ENCODE results near the gene ZFP30. TPM values are rescaled to one million over a fixed set of nuclear protein-coding genes. Genes with fewer than 3 reads are reported as not detected.
A peak's percentile ranks its signal among the peaks of the same experiment; 100 is the strongest.

ZFP30 gene
- polyA plus RNA-seq, 1 donor from 2014 or later = 54.7 TPM

DNA sequence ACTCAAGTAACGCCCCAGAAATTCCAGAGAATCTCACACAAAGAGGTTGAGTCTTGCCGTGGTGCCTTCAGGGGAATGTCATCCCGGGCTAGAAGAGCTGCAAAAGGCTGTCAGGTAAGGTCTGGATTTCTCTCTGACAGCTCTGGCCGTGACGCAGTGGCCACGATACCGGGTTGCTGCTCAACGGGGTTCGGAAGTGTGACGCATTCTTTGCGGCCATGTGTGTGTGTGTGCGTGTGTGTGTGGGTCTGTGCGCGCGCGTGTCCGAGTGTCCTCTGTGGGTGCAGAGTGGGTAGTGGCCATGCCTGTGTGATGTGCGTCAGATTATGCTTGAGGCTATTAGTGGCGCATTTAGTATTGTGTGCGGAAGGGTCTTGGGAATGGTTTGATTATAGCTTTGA, 60.3 kb downstream of the ZFP30 start:
- Histone ChIP-seq H3K4me3 (ENCODE audit: low read length) (peak overlapping the region; percentile 71), H3K9me3 (ENCODE audit: low read length) (peaks cover 6% of the 10 kb centered on the region), H2AFZ (ENCODE audit: low read depth, low read length) (peak overlapping the region; percentile 63), H3K36me3 (ENCODE audit: insufficient read depth, low read length) (peaks cover 5% of the 10 kb centered on the region), H3K9me2 (ENCODE audit: insufficient read depth, low read length) (no peaks in the 10 kb centered on the region), H3K27me3 (ENCODE audit: insufficient read depth, low read depth, low read length) (no peaks in the 10 kb centered on the region), H4K20me1 (ENCODE audit: insufficient read depth) (no peaks in the 10 kb centered on the region), H3F3A (ENCODE audit: insufficient read depth, low read length, poor library complexity, severe bottlenecking) (no peaks in the 10 kb centered on the region), H3K9ac (ENCODE audit: low read length) (peak overlapping the region; percentile 87), H3K4me2 (ENCODE audit: low read length) (peak overlapping the region; percentile 75), H3K27ac (ENCODE audit: low read length) (peak overlapping the region; percentile 91), H3K79me2 (replicated peaks; ENCODE audit: insufficient read depth, low read length) (peaks cover 25% of the 10 kb centered on the region)
- TF ChIP-seq TAF1 (IDR thresholded peaks at IDR 0.05; ENCODE audit: low read depth) (peak; percentile 50), POLR2AphosphoS5 (IDR thresholded peaks at IDR 0.05) (peak; percentile 1), SMC3 (conservative IDR thresholded peaks at IDR 0.05; ENCODE audit: poor library complexity) (no peak), MXI1 (conservative IDR thresholded peaks at IDR 0.05; ENCODE audit: poor library complexity, severe bottlenecking) (peak; percentile 84), EZH2 (IDR thresholded peaks at IDR 0.05; ENCODE audit: borderline replicate concordance, insufficient read depth, low read length, poor library complexity, severe bottlenecking) (no peak), EP300 (conservative IDR thresholded peaks at IDR 0.05; ENCODE audit: poor library complexity, severe bottlenecking) (peak; percentile 79)
- TF ChIP-seq, protein P1, sequence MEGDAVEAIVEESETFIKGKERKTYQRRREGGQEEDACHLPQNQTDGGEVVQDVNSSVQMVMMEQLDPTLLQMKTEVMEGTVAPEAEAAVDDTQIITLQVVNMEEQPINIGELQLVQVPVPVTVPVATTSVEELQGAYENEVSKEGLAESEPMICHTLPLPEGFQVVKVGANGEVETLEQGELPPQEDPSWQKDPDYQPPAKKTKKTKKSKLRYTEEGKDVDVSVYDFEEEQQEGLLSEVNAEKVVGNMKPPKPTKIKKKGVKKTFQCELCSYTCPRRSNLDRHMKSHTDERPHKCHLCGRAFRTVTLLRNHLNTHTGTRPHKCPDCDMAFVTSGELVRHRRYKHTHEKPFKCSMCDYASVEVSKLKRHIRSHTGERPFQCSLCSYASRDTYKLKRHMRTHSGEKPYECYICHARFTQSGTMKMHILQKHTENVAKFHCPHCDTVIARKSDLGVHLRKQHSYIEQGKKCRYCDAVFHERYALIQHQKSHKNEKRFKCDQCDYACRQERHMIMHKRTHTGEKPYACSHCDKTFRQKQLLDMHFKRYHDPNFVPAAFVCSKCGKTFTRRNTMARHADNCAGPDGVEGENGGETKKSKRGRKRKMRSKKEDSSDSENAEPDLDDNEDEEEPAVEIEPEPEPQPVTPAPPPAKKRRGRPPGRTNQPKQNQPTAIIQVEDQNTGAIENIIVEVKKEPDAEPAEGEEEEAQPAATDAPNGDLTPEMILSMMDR (IDR thresholded peaks at IDR 0.05; ENCODE audit: poor library complexity, severe bottlenecking) = no peak
- TF ChIP-seq, protein P2, sequence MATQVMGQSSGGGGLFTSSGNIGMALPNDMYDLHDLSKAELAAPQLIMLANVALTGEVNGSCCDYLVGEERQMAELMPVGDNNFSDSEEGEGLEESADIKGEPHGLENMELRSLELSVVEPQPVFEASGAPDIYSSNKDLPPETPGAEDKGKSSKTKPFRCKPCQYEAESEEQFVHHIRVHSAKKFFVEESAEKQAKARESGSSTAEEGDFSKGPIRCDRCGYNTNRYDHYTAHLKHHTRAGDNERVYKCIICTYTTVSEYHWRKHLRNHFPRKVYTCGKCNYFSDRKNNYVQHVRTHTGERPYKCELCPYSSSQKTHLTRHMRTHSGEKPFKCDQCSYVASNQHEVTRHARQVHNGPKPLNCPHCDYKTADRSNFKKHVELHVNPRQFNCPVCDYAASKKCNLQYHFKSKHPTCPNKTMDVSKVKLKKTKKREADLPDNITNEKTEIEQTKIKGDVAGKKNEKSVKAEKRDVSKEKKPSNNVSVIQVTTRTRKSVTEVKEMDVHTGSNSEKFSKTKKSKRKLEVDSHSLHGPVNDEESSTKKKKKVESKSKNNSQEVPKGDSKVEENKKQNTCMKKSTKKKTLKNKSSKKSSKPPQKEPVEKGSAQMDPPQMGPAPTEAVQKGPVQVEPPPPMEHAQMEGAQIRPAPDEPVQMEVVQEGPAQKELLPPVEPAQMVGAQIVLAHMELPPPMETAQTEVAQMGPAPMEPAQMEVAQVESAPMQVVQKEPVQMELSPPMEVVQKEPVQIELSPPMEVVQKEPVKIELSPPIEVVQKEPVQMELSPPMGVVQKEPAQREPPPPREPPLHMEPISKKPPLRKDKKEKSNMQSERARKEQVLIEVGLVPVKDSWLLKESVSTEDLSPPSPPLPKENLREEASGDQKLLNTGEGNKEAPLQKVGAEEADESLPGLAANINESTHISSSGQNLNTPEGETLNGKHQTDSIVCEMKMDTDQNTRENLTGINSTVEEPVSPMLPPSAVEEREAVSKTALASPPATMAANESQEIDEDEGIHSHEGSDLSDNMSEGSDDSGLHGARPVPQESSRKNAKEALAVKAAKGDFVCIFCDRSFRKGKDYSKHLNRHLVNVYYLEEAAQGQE (IDR thresholded peaks at IDR 0.05; ENCODE audit: borderline replicate concordance) = peak; percentile 59

DNA sequence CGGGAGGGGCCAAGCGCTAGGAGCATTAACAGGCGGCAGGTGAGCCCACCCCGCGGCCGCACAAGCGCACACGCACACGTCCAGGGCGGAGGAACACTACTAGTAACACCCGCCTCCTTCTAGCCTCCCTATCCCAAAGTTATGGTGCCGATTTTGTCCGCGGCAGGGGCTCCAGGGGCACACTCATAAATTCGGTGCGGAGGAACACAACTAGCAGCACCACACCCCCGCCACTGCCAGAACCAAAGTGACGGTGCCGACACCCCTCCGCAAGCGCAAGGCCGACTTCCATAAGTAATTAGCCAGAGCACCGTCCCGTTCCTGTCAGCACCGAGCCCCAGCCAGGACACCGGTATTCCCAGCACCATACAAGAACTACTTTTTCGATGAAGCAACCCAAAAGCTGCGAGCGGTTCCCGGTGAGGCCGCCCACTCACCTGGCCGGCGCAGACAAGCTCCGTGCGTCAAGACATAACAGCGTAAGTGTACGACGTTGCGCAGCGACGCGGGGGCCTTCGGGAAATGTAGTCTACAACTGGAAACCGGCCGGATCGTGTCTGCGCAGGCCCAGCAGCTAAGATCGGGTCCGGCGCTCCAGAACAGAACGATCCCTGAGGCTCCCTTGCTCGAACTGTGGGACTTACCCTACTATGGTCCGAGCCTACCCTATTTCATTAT, 60.8 kb downstream of the ZFP30 start, which contains the start of the genes ZNF540 and ZNF571:
Gene ZNF540 (plus strand): TSS at position 573 of the 678 bp plus-strand sequence. CDS start 3,572 bp downstream, outside the sequence.
Gene ZNF571 (minus strand): TSS at position 489 of the 678 bp plus-strand sequence. CDS start 8,116 bp downstream, outside the sequence.
- TF ChIP-seq TAF1 (IDR thresholded peaks at IDR 0.05; ENCODE audit: low read depth) (peak; percentile 82), SMC3 (conservative IDR thresholded peaks at IDR 0.05; ENCODE audit: poor library complexity) (no peak), POLR2AphosphoS5 (IDR thresholded peaks at IDR 0.05) (peak; percentile 93), MXI1 (conservative IDR thresholded peaks at IDR 0.05; ENCODE audit: poor library complexity, severe bottlenecking) (no peak), EP300 (conservative IDR thresholded peaks at IDR 0.05; ENCODE audit: poor library complexity, severe bottlenecking) (no peak)
- TF ChIP-seq, protein P1 (IDR thresholded peaks at IDR 0.05; ENCODE audit: poor library complexity, severe bottlenecking) = no peak
- peak within 1 kb of the TSS; percentile 91 for H3K27ac ChIP-seq (ENCODE audit: low read length)
- H3K9me3 ChIP-seq (ENCODE audit: low read length) = peaks cover 6% of the 10 kb centered on the region

More for the DNA sequence above, 60.8 kb downstream of the ZFP30 start, which contains the start of the genes ZNF540 and ZNF571:
- Histone ChIP-seq H3K27me3 (ENCODE audit: insufficient read depth, low read depth, low read length) (no peaks in the 10 kb centered on the region), H3K4me3 (ENCODE audit: low read length) (peak within 1 kb of the TSS; percentile 71), H3K36me3 (ENCODE audit: insufficient read depth, low read length) (peaks cover 1% of the 10 kb centered on the region), H3K9me2 (ENCODE audit: insufficient read depth, low read length) (no peaks in the 10 kb centered on the region), H3F3A (ENCODE audit: insufficient read depth, low read length, poor library complexity, severe bottlenecking) (no peaks in the 10 kb centered on the region), H4K20me1 (ENCODE audit: insufficient read depth) (no peaks in the 10 kb centered on the region), H3K4me2 (ENCODE audit: low read length) (peak within 1 kb of the TSS; percentile 75), H3K79me2 (replicated peaks; ENCODE audit: insufficient read depth, low read length) (peaks cover 25% of the 10 kb centered on the region), H3K9ac (ENCODE audit: low read length) (peak within 1 kb of the TSS; percentile 87), H2AFZ (ENCODE audit: low read depth, low read length) (peak within 1 kb of the TSS; percentile 63)
